ENCODE data around the gene SCCPDH.

Gene SCCPDH

GRCh38 chr1:246755419-246755818 lies 31.2 kb downstream of the SCCPDH start:
- no peak for DNase-seq

GRCh38 chr1:246760422-246761347 lies 36.5 kb downstream of the SCCPDH start:
- DNase-seq = no peak

GRCh38 chr1:246761396-246761795 lies 37.2 kb downstream of the SCCPDH start:
- no peak for DNase-seq

GRCh38 chr1:246765521-246765920 lies 41.3 kb downstream of the SCCPDH start:
- no peak for DNase-seq

GRCh38 chr1:246768403-246769020 lies 44.3 kb downstream of the SCCPDH start:
- DNase-seq = no peak

GRCh38 chr1:246769306-246769705 lies 45.1 kb downstream of the SCCPDH start:
- DNase-seq = no peak

- DNase-seq = no peak
Measured at GRCh38 chr1:246771366-246771765, 47.2 kb downstream of the SCCPDH start.

GRCh38 chr1:246772686-246773085 lies 48.5 kb downstream of the SCCPDH start:
- no peak for DNase-seq

- DNase-seq = no peak
Measured at GRCh38 chr1:246773213-246773641, 49.0 kb downstream of the SCCPDH start.

GRCh38 chr1:246775531-246776385 lies 51.5 kb downstream of the SCCPDH start:
- no peak for DNase-seq

- DNase-seq = no peak
Measured at GRCh38 chr1:246776923-246777322, 52.7 kb downstream of the SCCPDH start.

- DNase-seq = no peak
Measured at GRCh38 chr1:246778663-246779062, 54.5 kb downstream of the SCCPDH start.

- DNase-seq = no peak
Measured at GRCh38 chr1:246779561-246780175, 55.5 kb downstream of the SCCPDH start.

- no peak for DNase-seq
Measured at GRCh38 chr1:246780264-246780663, 56.1 kb downstream of the SCCPDH start.

- no peak for DNase-seq
Measured at GRCh38 chr1:246781212-246781611, 57.0 kb downstream of the SCCPDH start.

GRCh38 chr1:246782120-246782900 lies 58.1 kb downstream of the SCCPDH start:
- no peak for DNase-seq

- DNase-seq = peak in 1 of 4 experiments; percentile 14
Measured at GRCh38 chr1:246784621-246785493, 60.6 kb downstream of the SCCPDH start.

GRCh38 chr1:246785494-246786111 lies 61.4 kb downstream of the SCCPDH start:
- peak in 2 of 4 experiments; percentile 4 to 18 for DNase-seq

- DNase-seq = no peak
Measured at GRCh38 chr1:246786606-246787238, 62.5 kb downstream of the SCCPDH start.

All from activated naive CD4-positive, alpha-beta T cell (primary cell).